HL-60 (cell line): ENCODE data around the gene CXXC1.

ENCODE experiments used
- DNase-seq, 2 experiments: peaks; one replicate each; pipeline ENCODE4 v3.0.0-alpha.2; 2010 to 2020; ENCODE audit warnings: low read depth in 1 of 2, low spot score in 1 of 2
- H3K27ac ChIP-seq: fragments of 250-450 bp; sonication (Bioruptor Pico); replicated peaks from 2 replicates; pipeline ENCODE4 v1.5.1; 2020; ENCODE audit warnings: mild to moderate bottlenecking, moderate library complexity
- H3K27me3 ChIP-seq: fragments of 250-450 bp; sonication (Bioruptor Pico); 2 replicates; pipeline ENCODE4 v1.5.1; 2021; ENCODE audit warnings: mild to moderate bottlenecking, moderate library complexity; ENCODE audit not compliant: insufficient read depth, poor library complexity, severe bottlenecking
- H3K4me3 ChIP-seq: replicated peaks from 2 replicates; pipeline ENCODE4 v1.5.1; 2011; ENCODE audit warnings: mild to moderate bottlenecking, control low read depth, low read length; ENCODE audit not compliant: insufficient read depth
- GABPA ChIP-seq: IDR thresholded peaks from 2 replicates; pipeline ENCODE4 v1.6.1; 2012; ENCODE audit warnings: low read depth
- POLR2AphosphoS5 ChIP-seq: IDR thresholded peaks from 2 replicates; pipeline ENCODE4 v1.6.1; 2012; ENCODE audit warnings: low read depth
- SPI1 ChIP-seq: IDR thresholded peaks from 2 replicates; pipeline ENCODE4 v1.6.1; 2012; ENCODE audit warnings: low read depth, mild to moderate bottlenecking, borderline replicate concordance
- TF ChIP-seq, protein P1 (sequence below): IDR thresholded peaks from 2 replicates; pipeline ENCODE4 v1.6.1; 2012; ENCODE audit warnings: low read depth; ENCODE audit not compliant: insufficient replicate concordance
- TF ChIP-seq, protein P2 (sequence below): IDR thresholded peaks from one replicate; pipeline ENCODE4 v1.5.1; 2011; ENCODE audit warnings: low read length, control low read depth, inconsistent platforms; ENCODE audit not compliant: insufficient read depth

Gene CXXC1

DNA sequence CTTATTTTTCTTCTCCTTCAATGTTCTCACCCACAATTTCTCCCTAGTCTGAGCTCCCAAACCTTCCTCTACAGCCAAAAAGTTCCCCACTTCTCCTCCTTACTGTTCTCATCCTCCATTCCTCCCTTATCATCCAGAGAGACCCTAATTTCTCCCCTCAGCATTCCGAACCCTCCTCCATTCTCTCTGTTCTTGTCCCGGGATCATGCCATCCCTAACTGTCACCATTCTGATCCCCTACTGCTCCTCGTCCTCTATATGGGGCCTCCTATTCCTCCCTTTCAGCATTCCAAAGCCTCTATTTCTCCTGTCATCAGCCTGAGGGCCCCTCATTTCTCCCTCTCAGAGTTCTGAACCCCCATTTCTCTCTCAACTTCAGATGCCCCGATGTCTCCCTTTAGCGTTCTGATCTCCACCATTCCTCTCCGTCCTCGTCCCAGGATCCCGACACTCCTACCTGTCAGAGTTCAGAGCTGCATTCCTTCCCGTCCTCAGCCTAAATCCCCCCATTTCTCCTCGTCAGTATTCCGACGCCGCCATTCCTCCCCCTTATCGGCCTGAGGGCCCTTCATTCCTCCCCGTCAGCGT is 6.7 kb downstream of the CXXC1 start:
- H3K27ac ChIP-seq, result peak overlapping the region; percentile 76

DNA sequence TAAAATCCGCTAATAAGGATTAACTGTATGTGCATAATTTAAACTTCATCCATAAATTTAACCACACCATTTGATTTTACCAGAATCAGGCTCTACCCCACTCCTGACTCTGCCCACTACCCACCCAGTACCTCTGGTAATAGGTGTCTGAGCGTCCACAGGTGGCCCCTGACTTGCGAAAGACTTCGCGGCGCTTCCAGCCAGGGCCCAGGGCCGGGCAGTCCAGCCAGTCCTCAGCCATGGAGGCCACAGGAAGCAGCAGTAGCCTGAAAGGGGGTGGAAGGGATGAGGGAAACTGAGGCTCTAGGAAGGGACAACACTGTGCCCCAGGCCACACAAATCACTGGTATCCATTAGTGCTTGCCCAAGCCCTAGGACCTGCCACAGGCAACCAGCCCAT is 7.7 kb downstream of the CXXC1 start:
- DNase-seq, result no peak
- TF ChIP-seq SPI1 (no peak), GABPA (no peak), POLR2AphosphoS5 (no peak)
- TF ChIP-seq, protein P1, sequence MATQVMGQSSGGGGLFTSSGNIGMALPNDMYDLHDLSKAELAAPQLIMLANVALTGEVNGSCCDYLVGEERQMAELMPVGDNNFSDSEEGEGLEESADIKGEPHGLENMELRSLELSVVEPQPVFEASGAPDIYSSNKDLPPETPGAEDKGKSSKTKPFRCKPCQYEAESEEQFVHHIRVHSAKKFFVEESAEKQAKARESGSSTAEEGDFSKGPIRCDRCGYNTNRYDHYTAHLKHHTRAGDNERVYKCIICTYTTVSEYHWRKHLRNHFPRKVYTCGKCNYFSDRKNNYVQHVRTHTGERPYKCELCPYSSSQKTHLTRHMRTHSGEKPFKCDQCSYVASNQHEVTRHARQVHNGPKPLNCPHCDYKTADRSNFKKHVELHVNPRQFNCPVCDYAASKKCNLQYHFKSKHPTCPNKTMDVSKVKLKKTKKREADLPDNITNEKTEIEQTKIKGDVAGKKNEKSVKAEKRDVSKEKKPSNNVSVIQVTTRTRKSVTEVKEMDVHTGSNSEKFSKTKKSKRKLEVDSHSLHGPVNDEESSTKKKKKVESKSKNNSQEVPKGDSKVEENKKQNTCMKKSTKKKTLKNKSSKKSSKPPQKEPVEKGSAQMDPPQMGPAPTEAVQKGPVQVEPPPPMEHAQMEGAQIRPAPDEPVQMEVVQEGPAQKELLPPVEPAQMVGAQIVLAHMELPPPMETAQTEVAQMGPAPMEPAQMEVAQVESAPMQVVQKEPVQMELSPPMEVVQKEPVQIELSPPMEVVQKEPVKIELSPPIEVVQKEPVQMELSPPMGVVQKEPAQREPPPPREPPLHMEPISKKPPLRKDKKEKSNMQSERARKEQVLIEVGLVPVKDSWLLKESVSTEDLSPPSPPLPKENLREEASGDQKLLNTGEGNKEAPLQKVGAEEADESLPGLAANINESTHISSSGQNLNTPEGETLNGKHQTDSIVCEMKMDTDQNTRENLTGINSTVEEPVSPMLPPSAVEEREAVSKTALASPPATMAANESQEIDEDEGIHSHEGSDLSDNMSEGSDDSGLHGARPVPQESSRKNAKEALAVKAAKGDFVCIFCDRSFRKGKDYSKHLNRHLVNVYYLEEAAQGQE, result no peak
- TF ChIP-seq, protein P2, sequence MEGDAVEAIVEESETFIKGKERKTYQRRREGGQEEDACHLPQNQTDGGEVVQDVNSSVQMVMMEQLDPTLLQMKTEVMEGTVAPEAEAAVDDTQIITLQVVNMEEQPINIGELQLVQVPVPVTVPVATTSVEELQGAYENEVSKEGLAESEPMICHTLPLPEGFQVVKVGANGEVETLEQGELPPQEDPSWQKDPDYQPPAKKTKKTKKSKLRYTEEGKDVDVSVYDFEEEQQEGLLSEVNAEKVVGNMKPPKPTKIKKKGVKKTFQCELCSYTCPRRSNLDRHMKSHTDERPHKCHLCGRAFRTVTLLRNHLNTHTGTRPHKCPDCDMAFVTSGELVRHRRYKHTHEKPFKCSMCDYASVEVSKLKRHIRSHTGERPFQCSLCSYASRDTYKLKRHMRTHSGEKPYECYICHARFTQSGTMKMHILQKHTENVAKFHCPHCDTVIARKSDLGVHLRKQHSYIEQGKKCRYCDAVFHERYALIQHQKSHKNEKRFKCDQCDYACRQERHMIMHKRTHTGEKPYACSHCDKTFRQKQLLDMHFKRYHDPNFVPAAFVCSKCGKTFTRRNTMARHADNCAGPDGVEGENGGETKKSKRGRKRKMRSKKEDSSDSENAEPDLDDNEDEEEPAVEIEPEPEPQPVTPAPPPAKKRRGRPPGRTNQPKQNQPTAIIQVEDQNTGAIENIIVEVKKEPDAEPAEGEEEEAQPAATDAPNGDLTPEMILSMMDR, result no peak
- Histone ChIP-seq H3K4me3 (peak overlapping the region; percentile 90), H3K27me3 (no peaks in the 10 kb centered on the region), H3K27ac (no peak overlapping the region)

More for the DNA sequence above, 6.7 kb downstream of the CXXC1 start:
- Histone ChIP-seq H3K27me3 (no peaks in the 10 kb centered on the region), H3K4me3 (peak overlapping the region; percentile 90)
- TF ChIP-seq, protein P2, result no peak
- TF ChIP-seq SPI1 (no peak), POLR2AphosphoS5 (no peak), GABPA (no peak)
- TF ChIP-seq, protein P1, result no peak
- no peak for DNase-seq

DNA sequence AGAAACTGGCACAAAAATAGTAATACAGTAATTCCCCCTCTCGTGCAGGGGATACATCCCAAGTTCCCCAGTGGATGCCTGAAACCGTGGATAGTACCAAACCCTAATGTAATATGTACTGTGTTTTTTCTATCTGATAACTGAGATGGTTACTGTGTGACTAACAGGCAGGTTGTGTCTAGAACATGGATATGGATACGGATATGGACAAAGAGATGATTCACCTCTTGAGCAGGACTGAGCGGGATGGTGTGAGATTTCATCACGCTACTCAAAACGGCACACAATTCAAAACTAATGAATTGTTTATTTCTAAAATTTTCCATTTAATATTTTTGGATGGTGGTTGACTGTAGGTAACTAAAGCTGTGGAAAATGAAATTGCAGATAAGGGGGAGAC is 9.6 kb downstream of the CXXC1 start:
- no peak for DNase-seq
- H3K27ac ChIP-seq, result no peak overlapping the region
- no peak for TF ChIP-seq GABPA
- TF ChIP-seq, protein P2, result no peak
- no peaks in the 10 kb centered on the region for H3K27me3 ChIP-seq
- H3K4me3 ChIP-seq, result no peak overlapping the region

DNA sequence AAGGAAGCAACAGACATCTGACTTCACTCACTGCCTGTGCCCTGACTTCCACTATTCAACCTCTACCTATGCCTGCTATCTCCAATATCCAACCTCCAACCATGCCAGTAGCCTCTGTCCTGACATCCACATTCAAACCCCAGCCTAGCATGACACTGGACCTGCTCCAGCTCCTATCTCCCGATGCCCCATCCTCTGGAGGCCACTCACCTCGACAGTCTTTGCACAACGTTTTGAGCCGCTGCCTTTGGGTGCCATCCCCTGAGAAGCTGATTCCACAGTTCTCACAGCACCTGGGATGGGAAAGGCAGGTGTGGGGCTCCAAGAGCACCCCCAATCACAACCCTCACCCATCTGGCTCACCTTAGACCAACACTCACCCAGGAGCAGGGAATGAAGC is 11.0 kb downstream of the CXXC1 start:
- TF ChIP-seq GABPA, result no peak
- TF ChIP-seq SPI1, result no peak
- TF ChIP-seq, protein P2, result no peak
- TF ChIP-seq POLR2AphosphoS5, result no peak
- TF ChIP-seq, protein P1, result no peak
- H3K27ac ChIP-seq, result no peak overlapping the region
- H3K4me3 ChIP-seq, result no peak overlapping the region
- H3K27me3 ChIP-seq, result no peaks in the 10 kb centered on the region
- DNase-seq, result no peak
